SK-N-SH treated with all-trans-retinoic acid at 6 μM for 48 hours (cell line): ENCODE measurements around the gene ITGB4.

Experiments
- ARNTL ChIP-seq: fragments of 450-650 bp; formaldehyde crosslinking; IDR thresholded peaks from 2 replicates; pipeline ENCODE4 v1.5.0; 2020; ENCODE audit warnings: low read depth, mild to moderate bottlenecking, moderate library complexity, borderline replicate concordance
- BACH2 ChIP-seq: fragments of 250-450 bp; sonication (Bioruptor Pico); IDR thresholded peaks from 2 replicates; pipeline ENCODE4 v1.9.0; 2021; ENCODE audit warnings: mild to moderate bottlenecking, borderline replicate concordance
- CSDC2 ChIP-seq: fragments of 250-450 bp; sonication (Bioruptor Pico); IDR thresholded peaks from 2 replicates; pipeline ENCODE4 v1.5.0; 2020; ENCODE audit warnings: mild to moderate bottlenecking, moderate library complexity
- OSR1 ChIP-seq: fragments of 250-450 bp; sonication (Bioruptor Pico); IDR thresholded peaks from 2 replicates; pipeline ENCODE4 v1.8.0; 2022; ENCODE audit warnings: moderate library complexity, mild to moderate bottlenecking, inconsistent platforms
- PATZ1 ChIP-seq: fragments of 250-450 bp; sonication (Bioruptor Pico); IDR thresholded peaks from 2 replicates; pipeline ENCODE4 v1.8.0; 2020; ENCODE audit warnings: mild to moderate bottlenecking, moderate library complexity, borderline replicate concordance
- POU6F1 ChIP-seq: fragments of 250-450 bp; sonication (Bioruptor Pico); IDR thresholded peaks from 2 replicates; pipeline ENCODE4 v1.8.0; 2021; ENCODE audit warnings: low read depth, mild to moderate bottlenecking, moderate library complexity, borderline replicate concordance
- PPARA ChIP-seq: fragments of 250-450 bp; sonication (Bioruptor Pico); IDR thresholded peaks from 2 replicates; pipeline ENCODE4 v1.5.0; 2020; ENCODE audit warnings: mild to moderate bottlenecking, borderline replicate concordance
- TCF4 ChIP-seq: fragments of 250-450 bp; sonication (Bioruptor Pico); IDR thresholded peaks from 2 replicates; pipeline ENCODE4 v1.8.0; 2021; ENCODE audit warnings: mild to moderate bottlenecking, moderate library complexity, borderline replicate concordance
- ZC3H10 ChIP-seq: fragments of 250-450 bp; sonication (Bioruptor Pico); IDR thresholded peaks from 2 replicates; pipeline ENCODE4 v1.5.1; 2021; ENCODE audit warnings: mild to moderate bottlenecking, moderate library complexity
- ZFP3 ChIP-seq: fragments of 250-450 bp; sonication (Bioruptor Pico); IDR thresholded peaks from 2 replicates; pipeline ENCODE4 v1.5.0; 2020; ENCODE audit warnings: mild to moderate bottlenecking, moderate library complexity
- ZFP30 ChIP-seq: fragments of 450-650 bp; formaldehyde crosslinking; IDR thresholded peaks from 2 replicates; pipeline ENCODE4 v1.5.0; 2022; ENCODE audit warnings: mild to moderate bottlenecking, moderate library complexity
- ZNF8 ChIP-seq: fragments of 450-650 bp; formaldehyde crosslinking; IDR thresholded peaks from 2 replicates; pipeline ENCODE4 v1.5.0; 2020; ENCODE audit warnings: mild to moderate bottlenecking, moderate library complexity

GRCh38 chr17:75706042-75706728 lies 15.1 kb upstream of the ITGB4 start:
- TF ChIP-seq PPARA (CRISPR knock-in tag) (no peak), POU6F1 (no peak), TCF4 (CRISPR knock-in tag) (no peak), ARNTL (CRISPR knock-in tag) (no peak), BACH2 (CRISPR knock-in tag) (no peak), ZFP3 (CRISPR knock-in tag) (no peak), CSDC2 (CRISPR knock-in tag) (no peak), OSR1 (CRISPR knock-in tag) (no peak), ZNF8 (no peak), PATZ1 (CRISPR knock-in tag) (no peak), ZFP30 (CRISPR knock-in tag) (no peak), ZC3H10 (CRISPR knock-in tag) (no peak)
